ENCODE measurements around the gene RERG.

GRCh38 chr12:15268309-15268708 lies 47.1 kb upstream of the RERG start:
- TF ChIP-seq, protein P1, sequence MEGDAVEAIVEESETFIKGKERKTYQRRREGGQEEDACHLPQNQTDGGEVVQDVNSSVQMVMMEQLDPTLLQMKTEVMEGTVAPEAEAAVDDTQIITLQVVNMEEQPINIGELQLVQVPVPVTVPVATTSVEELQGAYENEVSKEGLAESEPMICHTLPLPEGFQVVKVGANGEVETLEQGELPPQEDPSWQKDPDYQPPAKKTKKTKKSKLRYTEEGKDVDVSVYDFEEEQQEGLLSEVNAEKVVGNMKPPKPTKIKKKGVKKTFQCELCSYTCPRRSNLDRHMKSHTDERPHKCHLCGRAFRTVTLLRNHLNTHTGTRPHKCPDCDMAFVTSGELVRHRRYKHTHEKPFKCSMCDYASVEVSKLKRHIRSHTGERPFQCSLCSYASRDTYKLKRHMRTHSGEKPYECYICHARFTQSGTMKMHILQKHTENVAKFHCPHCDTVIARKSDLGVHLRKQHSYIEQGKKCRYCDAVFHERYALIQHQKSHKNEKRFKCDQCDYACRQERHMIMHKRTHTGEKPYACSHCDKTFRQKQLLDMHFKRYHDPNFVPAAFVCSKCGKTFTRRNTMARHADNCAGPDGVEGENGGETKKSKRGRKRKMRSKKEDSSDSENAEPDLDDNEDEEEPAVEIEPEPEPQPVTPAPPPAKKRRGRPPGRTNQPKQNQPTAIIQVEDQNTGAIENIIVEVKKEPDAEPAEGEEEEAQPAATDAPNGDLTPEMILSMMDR (conservative IDR thresholded peaks at IDR 0.05; ENCODE audit: low read depth, low read length): no peak
- TF ChIP-seq POLR2A (IDR thresholded peaks at IDR 0.05; ENCODE audit: low read depth, low read length) (no peak), NFE2L2 (IDR thresholded peaks at IDR 0.05; ENCODE audit: low read depth, low read length) (no peak), SMC3 (IDR thresholded peaks at IDR 0.05; ENCODE audit: low read depth, low read length) (no peak), RFX5 (IDR thresholded peaks at IDR 0.05; ENCODE audit: low read depth, low read length) (no peak), CEBPB (IDR thresholded peaks at IDR 0.05; ENCODE audit: low read depth, low read length) (no peak)
- TF ChIP-seq, protein P2, sequence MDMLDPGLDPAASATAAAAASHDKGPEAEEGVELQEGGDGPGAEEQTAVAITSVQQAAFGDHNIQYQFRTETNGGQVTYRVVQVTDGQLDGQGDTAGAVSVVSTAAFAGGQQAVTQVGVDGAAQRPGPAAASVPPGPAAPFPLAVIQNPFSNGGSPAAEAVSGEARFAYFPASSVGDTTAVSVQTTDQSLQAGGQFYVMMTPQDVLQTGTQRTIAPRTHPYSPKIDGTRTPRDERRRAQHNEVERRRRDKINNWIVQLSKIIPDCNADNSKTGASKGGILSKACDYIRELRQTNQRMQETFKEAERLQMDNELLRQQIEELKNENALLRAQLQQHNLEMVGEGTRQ (IDR thresholded peaks at IDR 0.05; ENCODE audit: low read depth, low read length): no peak

All from IMR-90 (cell line).